KMS-11 (cell line): Measurements from ENCODE around the gene DLGAP1.

Experiments used
- H2AFZ ChIP-seq: fragments of 200-600 bp; sonication (generic); 2 replicates; pipeline ENCODE4 v1.6.1; 2016; ENCODE audit warnings: antibody characterized with exemption, mixed run types, low read depth
- H3K27ac ChIP-seq: fragments of 200-600 bp; sonication (generic); 2 replicates; pipeline ENCODE4 v1.6.1; 2016; ENCODE audit warnings: mild to moderate bottlenecking, mixed run types
- H3K27me3 ChIP-seq: fragments of 200-600 bp; sonication (generic); 2 replicates; pipeline ENCODE4 v1.6.1; 2017; ENCODE audit warnings: mild to moderate bottlenecking, low read depth, mixed run types, moderate library complexity; ENCODE audit not compliant: insufficient read depth
- H3K36me3 ChIP-seq: fragments of 200-600 bp; sonication (generic); 2 replicates; pipeline ENCODE4 v1.6.1; 2017; ENCODE audit warnings: mild to moderate bottlenecking, mixed run types; ENCODE audit not compliant: insufficient read depth
- H3K4me1 ChIP-seq: fragments of 200-600 bp; sonication (generic); 2 replicates; pipeline ENCODE4 v1.6.1; 2016; ENCODE audit warnings: mild to moderate bottlenecking, low read depth, mixed run types; ENCODE audit not compliant: poor library complexity, severe bottlenecking
- H3K4me2 ChIP-seq: fragments of 200-600 bp; sonication (generic); 2 replicates; pipeline ENCODE4 v1.7.0; 2016; ENCODE audit warnings: mild to moderate bottlenecking, mixed run types
- H3K4me3 ChIP-seq: fragments of 200-600 bp; sonication (generic); IDR thresholded peaks from 2 replicates; pipeline ENCODE4 v1.6.1; 2017; ENCODE audit warnings: low read depth, low read length, mixed read lengths; ENCODE audit not compliant: insufficient read depth
- H3K79me2 ChIP-seq: fragments of 200-600 bp; sonication (generic); 2 replicates; pipeline ENCODE4 v1.6.1; 2016; ENCODE audit warnings: low read depth, mixed run types; ENCODE audit not compliant: insufficient read depth
- H3K9ac ChIP-seq: fragments of 200-600 bp; sonication (generic); 2 replicates; pipeline ENCODE4 v1.6.1; 2016; ENCODE audit warnings: mild to moderate bottlenecking, mixed run types
- H4K20me1 ChIP-seq: fragments of 200-600 bp; sonication (generic); 2 replicates; pipeline ENCODE4 v1.6.1; 2016; ENCODE audit warnings: mild to moderate bottlenecking, mixed run types; ENCODE audit not compliant: insufficient read depth
- TF ChIP-seq, protein P1 (sequence below): fragments of 200-600 bp; sonication (generic); conservative IDR thresholded peaks from 2 replicates; pipeline ENCODE4 v1.6.1; 2017; ENCODE audit warnings: low read depth, mild to moderate bottlenecking, antibody characterized with exemption, low read length, moderate library complexity, mixed read lengths

Gene DLGAP1

DNA sequence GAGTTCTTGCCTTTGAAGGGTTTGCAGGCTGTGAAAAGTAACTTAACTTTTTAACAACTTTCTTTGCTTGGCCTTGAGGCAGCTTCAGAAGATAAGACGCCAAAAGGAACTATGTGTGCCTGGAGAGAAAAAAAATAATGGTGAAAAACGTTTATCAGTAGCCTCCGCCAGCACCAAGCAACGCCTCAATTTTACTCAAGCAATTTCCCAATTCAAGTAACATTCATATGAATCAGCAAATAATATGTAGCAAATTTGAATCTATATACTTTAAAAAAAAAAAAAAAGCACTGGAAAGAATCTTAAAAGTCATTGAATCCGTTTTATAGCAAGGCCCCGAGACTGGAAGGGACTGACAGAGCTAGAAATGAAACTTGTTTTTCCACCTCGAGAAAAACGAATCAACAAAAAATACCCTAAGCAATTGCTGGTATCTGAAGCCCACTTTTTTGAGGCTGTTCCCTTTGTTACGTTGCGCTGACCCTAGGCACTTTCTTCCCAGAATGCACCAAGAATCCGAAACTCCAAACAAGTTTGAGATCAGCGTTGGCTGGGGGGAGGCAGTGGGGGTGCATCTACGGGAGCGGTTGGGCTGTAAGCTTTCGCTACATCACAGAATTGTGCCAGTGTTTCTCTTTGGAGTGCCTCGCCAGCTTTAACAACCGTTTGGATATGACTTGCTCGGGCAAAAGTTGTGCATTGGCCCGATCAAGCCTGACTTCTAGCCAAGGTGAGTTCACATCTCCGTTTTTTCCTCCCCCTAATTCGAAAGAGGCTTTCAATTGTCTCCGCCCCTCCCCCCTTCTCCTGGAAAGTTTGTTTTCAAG is 1007.8 kb downstream of the DLGAP1 start:
- no peaks in the 10 kb centered on the region for H4K20me1 ChIP-seq
- H3K4me3 ChIP-seq, result no peak overlapping the region
- TF ChIP-seq, protein P1, sequence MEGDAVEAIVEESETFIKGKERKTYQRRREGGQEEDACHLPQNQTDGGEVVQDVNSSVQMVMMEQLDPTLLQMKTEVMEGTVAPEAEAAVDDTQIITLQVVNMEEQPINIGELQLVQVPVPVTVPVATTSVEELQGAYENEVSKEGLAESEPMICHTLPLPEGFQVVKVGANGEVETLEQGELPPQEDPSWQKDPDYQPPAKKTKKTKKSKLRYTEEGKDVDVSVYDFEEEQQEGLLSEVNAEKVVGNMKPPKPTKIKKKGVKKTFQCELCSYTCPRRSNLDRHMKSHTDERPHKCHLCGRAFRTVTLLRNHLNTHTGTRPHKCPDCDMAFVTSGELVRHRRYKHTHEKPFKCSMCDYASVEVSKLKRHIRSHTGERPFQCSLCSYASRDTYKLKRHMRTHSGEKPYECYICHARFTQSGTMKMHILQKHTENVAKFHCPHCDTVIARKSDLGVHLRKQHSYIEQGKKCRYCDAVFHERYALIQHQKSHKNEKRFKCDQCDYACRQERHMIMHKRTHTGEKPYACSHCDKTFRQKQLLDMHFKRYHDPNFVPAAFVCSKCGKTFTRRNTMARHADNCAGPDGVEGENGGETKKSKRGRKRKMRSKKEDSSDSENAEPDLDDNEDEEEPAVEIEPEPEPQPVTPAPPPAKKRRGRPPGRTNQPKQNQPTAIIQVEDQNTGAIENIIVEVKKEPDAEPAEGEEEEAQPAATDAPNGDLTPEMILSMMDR, result no peak
- H3K79me2 ChIP-seq, result peaks cover 9% of the 10 kb centered on the region; the same call in 1 of the 2 replicates
- H3K36me3 ChIP-seq, result no peaks in the 10 kb centered on the region
- peak overlapping the region; percentile 85 for H3K4me2 ChIP-seq
- H3K27me3 ChIP-seq, result no peaks in the 10 kb centered on the region
- H2AFZ ChIP-seq, result peak overlapping the region; percentile 69
- H3K4me1 ChIP-seq, result peaks cover 15% of the 10 kb centered on the region
- peak overlapping the region; percentile 94 for H3K27ac ChIP-seq
- peak overlapping the region; percentile 85 for H3K9ac ChIP-seq
